HCT116 (cell line): ENCODE results near the gene PLEKHJ1. TPM values are rescaled to one million over a fixed set of nuclear protein-coding genes. Genes with fewer than 3 reads are reported as not detected.

ENCODE experiments used
- ATAC-seq: fragments of 200-7000 bp; cut with Tn5 transposase; 2 replicates; pipeline ENCODE4 v1.9.1; 2020; ENCODE audit warnings: mild to moderate bottlenecking, moderate library complexity
- BruUV-seq: library from RNA; stranded (reverse); fragments of 400-500 nt; replicated peaks from 2 replicates; lab custom pipeline; 2021; lab: Mats Ljungman, UMichigan
- CTCF ChIA-PET: fragments of 300-600 bp; sonication (Branson Sonifier 250); formaldehyde crosslinking; loops from one replicate; lab custom pipeline; 2021; ENCODE audit warnings: antibody characterized with exemption; lab: Charles Lee
- POLR2A ChIA-PET: fragments of 300-600, 350-600 bp; sonication (Branson Sonifier 250); formaldehyde crosslinking; loops from one replicate; lab custom pipeline; 2021; ENCODE audit warnings: antibody characterized with exemption; lab: Charles Lee
- RAD21 ChIA-PET, 2 experiments: fragments of 300-600 bp; sonication (Branson Sonifier 250); formaldehyde crosslinking; loops; one replicate each; lab custom pipeline; 2023; ENCODE audit warnings: low total read pairs in 2 of 2; ENCODE audit not compliant: uncharacterized antibody in 2 of 2, unreplicated experiment in 2 of 2, low non-redundant PET in 1 of 2; lab: Charles Lee
- DNase-seq: peaks from one replicate; pipeline ENCODE4 v3.0.0-alpha.2; 2010; ENCODE audit warnings: low read depth, low spot score
- H2AFZ ChIP-seq: fragments of 200-600 bp; shearing (Covaris generic), sonication (generic); 2 replicates; pipeline ENCODE4 v1.6.1; 2017; ENCODE audit warnings: low read depth, mixed run types, mixed read lengths, antibody characterized with exemption, low read length; ENCODE audit not compliant: poor library complexity, severe bottlenecking
- H3K27ac ChIP-seq: 2 replicates; pipeline ENCODE4 v1.5.1; 2012; ENCODE audit warnings: low read depth, low read length
- H3K27me3 ChIP-seq: fragments of 200-600 bp; sonication (generic); 2 replicates; pipeline ENCODE4 v1.6.1; 2016; ENCODE audit warnings: mixed run types, low read length, mixed read lengths; ENCODE audit not compliant: insufficient read depth
- H3K36me3 ChIP-seq, 2 experiments: fragments of 200-500 bp in 1 of 2; fragments of 200-600 bp in 1 of 2; sonication (Bioruptor generic) in 1 of 2; sonication (generic) in 1 of 2; 2 replicates each; pipeline versions ENCODE4 v1.5.1 to v1.6.1; 2014 to 2016; ENCODE audit warnings: low read length in 2 of 2, inconsistent platforms in 1 of 2, mixed read lengths in 1 of 2, mixed run types in 1 of 2; ENCODE audit not compliant: insufficient read depth in 2 of 2, control insufficient read depth in 1 of 2
- H3K4me1 ChIP-seq, 2 experiments: fragments of 200-600 bp in 1 of 2; sonication (generic) in 1 of 2; 2 replicates each; pipeline versions ENCODE4 v1.5.1 to v1.6.1; 2012 to 2017; ENCODE audit warnings: low read length in 2 of 2, inconsistent platforms in 1 of 2, mild to moderate bottlenecking in 1 of 2, mixed read lengths in 1 of 2, mixed run types in 1 of 2, moderate library complexity in 1 of 2; ENCODE audit not compliant: insufficient read depth in 2 of 2, control insufficient read depth in 1 of 2
- H3K4me2 ChIP-seq: fragments of 200-600 bp; sonication (generic); 2 replicates; pipeline ENCODE4 v1.6.1; 2017; ENCODE audit warnings: mixed run types, low read length, mixed read lengths
- H3K4me3 ChIP-seq, 2 experiments: fragments of 200-600 bp in 1 of 2; sonication (generic) in 1 of 2; replicated peaks in 1 of 2; 2 replicates each; pipeline ENCODE4 v1.5.1; 2011 to 2016; ENCODE audit warnings: low read length in 2 of 2, control low read depth in 1 of 2, low read depth in 1 of 2, mild to moderate bottlenecking in 1 of 2, mixed read lengths in 1 of 2, mixed run types in 1 of 2
- H3K79me2 ChIP-seq: fragments of 200-600 bp; sonication (generic); 2 replicates; pipeline ENCODE4 v1.6.1; 2017; ENCODE audit warnings: mild to moderate bottlenecking, mixed run types, low read length, moderate library complexity, mixed read lengths; ENCODE audit not compliant: insufficient read depth
- H3K9ac ChIP-seq: fragments of 200-600 bp; sonication (generic); 2 replicates; pipeline ENCODE4 v1.6.1; 2016; ENCODE audit warnings: low read length, mixed read lengths
- H3K9me2 ChIP-seq: fragments of 200-600 bp; sonication (generic), shearing (Covaris generic); 2 replicates; pipeline ENCODE4 v1.6.1; 2017; ENCODE audit warnings: mixed run types, mild to moderate bottlenecking, moderate library complexity; ENCODE audit not compliant: insufficient read depth
- H3K9me3 ChIP-seq, 2 experiments: fragments of 200-500 bp in 1 of 2; fragments of 200-600 bp in 1 of 2; sonication (Bioruptor generic) in 1 of 2; sonication (generic) in 1 of 2; 2 replicates each; pipeline ENCODE4 v1.6.1; 2014 to 2017; ENCODE audit warnings: low read length in 2 of 2, mixed read lengths in 2 of 2, inconsistent platforms in 1 of 2, low read depth in 1 of 2, mild to moderate bottlenecking in 1 of 2, mixed run types in 1 of 2, moderate library complexity in 1 of 2; ENCODE audit not compliant: control insufficient read depth in 1 of 2, insufficient read depth in 1 of 2
- H4K20me1 ChIP-seq: fragments of 200-600 bp; sonication (generic), shearing (Covaris generic); 2 replicates; pipeline ENCODE4 v1.6.1; 2017; ENCODE audit warnings: mixed run types, mild to moderate bottlenecking, moderate library complexity; ENCODE audit not compliant: insufficient read depth
- ATF3 ChIP-seq: IDR thresholded peaks from 2 replicates; pipeline ENCODE4 v1.6.1; 2012
- CEBPB ChIP-seq: IDR thresholded peaks from 2 replicates; pipeline ENCODE4 v1.6.1; 2012; ENCODE audit warnings: low read depth
- CTCF ChIP-seq, 3 experiments: fragments of 200-600 bp in 1 of 3; sonication (generic) in 1 of 3; IDR thresholded peaks in 2 of 3; conservative IDR thresholded peaks in 1 of 3; 2 replicates each; pipeline ENCODE4 v1.5.1; 2012 to 2017; ENCODE audit warnings: low read depth in 2 of 3, low read length in 2 of 3, antibody characterized with exemption in 1 of 3, borderline replicate concordance in 1 of 3, control low read depth in 1 of 3, mild to moderate bottlenecking in 1 of 3, mixed read lengths in 1 of 3, mixed run types in 1 of 3, moderate library complexity in 1 of 3; ENCODE audit not compliant: insufficient read depth in 1 of 3
- EGR1 ChIP-seq: IDR thresholded peaks from 2 replicates; pipeline ENCODE4 v1.6.1; 2012; ENCODE audit warnings: low read depth
- EZH2 ChIP-seq: fragments of 200-600 bp; sonication (generic); IDR thresholded peaks from 2 replicates; pipeline ENCODE4 v1.6.1; 2017; ENCODE audit warnings: antibody characterized with exemption, mixed run types
- FOSL1 ChIP-seq: IDR thresholded peaks from 2 replicates; pipeline ENCODE4 v1.6.1; 2012; ENCODE audit warnings: low read depth
- JUND ChIP-seq: IDR thresholded peaks from 2 replicates; pipeline ENCODE4 v1.6.1; 2012
- POLR2A ChIP-seq: IDR thresholded peaks from 2 replicates; pipeline ENCODE4 v1.7.0; 2011; ENCODE audit warnings: borderline replicate concordance; ENCODE audit not compliant: insufficient read depth, insufficient read length; ENCODE audit errors: extremely low read depth
- POLR2AphosphoS5 ChIP-seq: IDR thresholded peaks from 2 replicates; pipeline ENCODE4 v1.6.1; 2011; ENCODE audit warnings: mild to moderate bottlenecking, low read depth, low read length, moderate library complexity
- RAD21 ChIP-seq: IDR thresholded peaks from 2 replicates; pipeline ENCODE4 v1.6.1; 2012; ENCODE audit warnings: low read depth, mild to moderate bottlenecking
- SIN3A ChIP-seq: IDR thresholded peaks from 2 replicates; pipeline ENCODE4 v1.6.1; 2012; ENCODE audit warnings: low read depth
- SP1 ChIP-seq: IDR thresholded peaks from 2 replicates; pipeline ENCODE4 v1.6.1; 2012; ENCODE audit warnings: low read depth
- SRF ChIP-seq: IDR thresholded peaks from 2 replicates; pipeline ENCODE4 v1.6.1; 2012; ENCODE audit warnings: low read depth
- TCF7L2 ChIP-seq: IDR thresholded peaks from 2 replicates; pipeline ENCODE4 v1.7.0; 2011; ENCODE audit warnings: borderline replicate concordance, inconsistent platforms; ENCODE audit not compliant: insufficient read depth, insufficient read length; ENCODE audit errors: extremely low read depth
- ZFX ChIP-seq: fragments of 450-650 bp; IDR thresholded peaks from 2 replicates; pipeline ENCODE4 v1.6.1; 2017
- ZNF274 ChIP-seq: fragments of 200-500 bp; sonication (Bioruptor generic); IDR thresholded peaks from 2 replicates; pipeline ENCODE4 v1.6.1; 2014; ENCODE audit warnings: mild to moderate bottlenecking, low read depth, low read length, inconsistent platforms
- intact Hi-C: fragments of 100-400 bp; cut with micrococcal nuclease; formaldehyde crosslinking; loops from 2 replicates; pipeline ENCODE4 v1.10.0; 2022
- total RNA-seq: library from RNA; stranded (reverse); gene quantifications from one replicate; pipeline ENCODE4 v1.2.1, GENCODE V29; 2021; ENCODE audit not compliant: unreplicated experiment

PLEKHJ1 gene
- total RNA-seq, 1 experiment from 2014 or later, result 88.2 TPM

GRCh38 chr19:2242092-2242537, 6.0 kb upstream of the PLEKHJ1 start (continued):
- TF ChIP-seq CTCF (IDR thresholded peaks at IDR 0.05 in 2 of 3, conservative IDR thresholded peaks at IDR 0.05 in 1 of 3; ENCODE audit: borderline replicate concordance in 1 of 3, insufficient read depth in 1 of 3, low read depth in 2 of 3, low read length in 2 of 3) (no peak), POLR2A (no peak), POLR2AphosphoS5 (no peak), CEBPB (no peak), ATF3 (no peak), SRF (no peak), JUND (no peak), SP1 (no peak), TCF7L2 (no peak), ZNF274 (no peak), RAD21 (no peak)

- Histone ChIP-seq H4K20me1 (peaks cover 39% of the 10 kb centered on the region; the same call in 1 of the 2 replicates), H3K9ac (no peak overlapping the region), H3K27ac (no peak overlapping the region; the same call in 1 of the 2 replicates), H3K27me3 (no peaks in the 10 kb centered on the region), H3K4me2 (no peak overlapping the region), H2AFZ (no peak overlapping the region), H3K36me3 (peaks cover 33 to 78% of the 10 kb centered on the region in 2 experiments), H3K9me3 (no peaks in the 10 kb centered on the region), H3K79me2 (peaks cover 92% of the 10 kb centered on the region), H3K4me3 (no peak overlapping the region), H3K9me2 (no peaks in the 10 kb centered on the region), H3K4me1 (peaks cover 15 to 36% of the 10 kb centered on the region in 2 experiments; a peak in 3 of 4 replicates)
- BruUV-seq, result no TSS peak
- intact Hi-C loops, result no loop called here
- ChIA-PET RAD21 (no interaction called here), CTCF (no interaction called here), POLR2A (no interaction called here)
- TF ChIP-seq SIN3A, result no peak
- TF ChIP-seq EZH2, result no peak
- no peak for TF ChIP-seq SRF
- no peak for TF ChIP-seq FOSL1
- no peak for TF ChIP-seq ZFX
- no peak for TF ChIP-seq POLR2AphosphoS5
- TF ChIP-seq POLR2A, result no peak
- TF ChIP-seq ZNF274, result no peak
- no peak for TF ChIP-seq EGR1
- no peak for TF ChIP-seq TCF7L2
- ATAC-seq (no peak), DNase-seq (no peak)
These were observed 5.0 kb upstream of the PLEKHJ1 start for GRCh38 chr19:2240881-2241760.
